Stimulated activated CD8-positive, alpha-beta memory T cell treated with anti-CD3 and anti-CD28 coated beads, Interleukin-12 subunit alpha, Interleukin-12 subunit beta, amount 100 ng/mL, for 1 hour (primary cell): ENCODE measurements around the gene SCRN2.

Source experiments
- DNase-seq: peaks from one replicate; pipeline ENCODE4 v3.0.0-alpha.2; 2020; ENCODE audit warnings: low read depth

Gene SCRN2

GRCh38 chr17:47840742-47841487 lies at the start of gene SCRN2:
TSS of gene SCRN2 (minus strand) at chr17:47841273. CDS start at chr17:47840843, 430 bp downstream.
- peak; percentile 76 for DNase-seq

- peak; percentile 90 for DNase-seq
Observed at GRCh38 chr17:47889734-47890529, 48.9 kb upstream of the SCRN2 start.

DNA sequence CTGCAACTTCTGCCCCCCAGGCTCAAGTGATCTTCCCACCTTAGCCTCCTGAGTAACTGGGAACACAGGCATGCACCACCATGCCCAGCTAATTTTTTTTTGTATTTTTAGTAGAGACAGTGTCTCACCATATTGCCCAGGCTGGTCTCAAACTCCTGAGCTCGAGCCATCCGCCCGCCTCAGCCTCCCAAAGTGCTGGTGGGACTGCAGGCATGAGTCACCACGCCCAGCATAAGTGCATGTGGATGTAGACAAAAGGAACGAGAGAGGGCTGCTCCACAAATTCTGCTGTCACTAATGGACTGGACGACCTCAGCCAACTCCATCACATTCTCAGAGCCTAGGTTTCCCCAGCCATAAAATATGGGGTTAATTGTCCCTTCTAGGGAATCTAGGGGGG lies 47.2 kb upstream of the SCRN2 start:
- no peak for DNase-seq

DNA sequence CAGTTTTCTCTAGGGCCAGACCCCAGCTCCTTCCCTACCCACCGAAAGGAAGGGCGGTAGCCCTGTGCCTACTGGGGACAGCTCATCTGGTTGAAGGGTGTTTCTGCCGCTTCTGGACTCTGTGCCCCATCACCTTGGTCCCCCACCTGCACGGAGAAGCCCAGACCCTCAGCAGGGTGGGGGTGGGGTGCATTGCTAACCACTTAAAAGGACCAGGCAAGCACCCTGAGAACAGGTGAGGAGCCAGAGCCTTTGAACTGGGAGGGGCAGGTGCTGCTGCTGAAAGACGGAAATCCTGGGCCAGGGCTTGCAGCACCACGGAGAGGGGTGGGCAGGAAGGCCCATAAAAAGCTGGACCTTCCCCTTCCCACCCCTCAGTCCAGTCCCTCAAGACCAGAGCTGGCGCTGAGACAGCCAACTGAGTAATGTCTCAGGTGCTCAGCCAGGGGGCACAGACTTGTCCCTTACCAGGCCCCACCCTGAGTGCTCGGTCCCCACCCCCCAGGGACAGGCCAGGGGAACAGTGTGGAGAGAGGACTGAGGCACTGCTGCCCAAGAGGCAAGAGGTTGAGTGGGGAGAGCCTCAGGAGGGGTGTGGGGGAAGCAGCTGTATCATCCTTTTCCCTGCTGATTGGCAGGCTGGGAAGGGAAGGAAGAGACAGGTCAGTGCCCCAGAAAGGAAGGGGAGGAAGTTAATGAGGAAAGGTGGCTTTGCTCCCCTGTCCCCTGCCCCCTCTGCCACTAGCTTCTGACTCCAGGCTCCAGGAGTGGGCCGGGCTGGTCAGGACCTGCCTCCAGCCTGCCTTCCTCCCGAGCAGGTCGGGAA lies 44.0 kb upstream of the SCRN2 start:
- no peak for DNase-seq

DNA sequence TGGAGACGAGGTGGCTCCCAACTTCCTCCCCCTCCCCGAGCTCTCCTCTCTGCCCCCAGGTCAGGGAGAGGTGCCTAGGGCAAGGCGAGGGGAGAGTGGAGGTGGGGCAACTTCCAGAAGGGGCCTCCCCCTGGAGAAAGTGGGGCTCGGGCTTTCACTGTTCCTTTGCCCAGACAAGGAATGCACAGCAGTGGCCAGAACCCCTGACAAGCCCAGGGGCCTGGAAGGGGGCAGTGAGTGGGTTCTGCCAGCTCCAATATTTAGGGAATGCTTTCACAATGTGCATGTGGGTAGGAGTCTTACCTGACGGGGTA lies 43.3 kb upstream of the SCRN2 start:
- no peak for DNase-seq

DNA sequence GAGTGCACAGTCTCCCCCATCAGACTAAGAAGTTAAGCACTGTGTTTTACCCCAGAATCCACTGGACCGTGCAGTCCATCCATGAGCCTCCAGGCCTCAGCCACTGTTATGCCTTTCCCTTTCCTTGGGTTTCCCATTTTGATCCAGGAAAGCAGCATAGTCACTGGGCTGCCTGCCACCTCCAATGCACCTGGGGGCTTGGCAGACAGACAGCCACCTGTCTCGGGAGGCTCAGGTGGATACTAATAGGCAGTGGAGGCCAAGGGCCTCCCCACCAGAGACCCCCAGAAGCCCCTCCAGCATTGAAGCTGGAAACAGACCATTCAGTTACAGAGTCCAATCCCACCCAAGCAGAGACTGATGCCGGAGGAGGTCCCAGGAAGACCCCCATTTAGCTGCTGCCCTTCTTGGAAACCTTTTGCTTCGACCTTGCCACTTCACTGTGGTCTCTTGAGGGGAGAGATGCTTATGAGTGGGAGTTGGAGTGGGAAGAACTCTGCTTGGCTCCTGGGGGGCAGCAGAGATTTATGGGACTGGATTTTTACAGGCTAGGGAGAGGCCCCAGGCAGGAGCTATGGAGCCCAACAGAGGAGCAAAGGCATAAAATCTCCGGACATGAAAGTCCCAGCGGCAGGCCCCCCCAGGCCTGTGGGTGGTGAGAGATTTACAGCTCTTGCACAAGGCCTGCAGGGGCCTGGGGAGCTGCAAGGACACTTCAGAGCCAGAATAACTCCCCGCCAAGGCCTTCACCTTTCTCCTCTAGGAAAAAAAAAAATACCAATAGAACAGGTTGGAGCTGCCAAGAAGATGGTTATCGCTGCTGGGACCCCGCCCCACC lies 42.7 kb upstream of the SCRN2 start:
- no peak for DNase-seq

DNA sequence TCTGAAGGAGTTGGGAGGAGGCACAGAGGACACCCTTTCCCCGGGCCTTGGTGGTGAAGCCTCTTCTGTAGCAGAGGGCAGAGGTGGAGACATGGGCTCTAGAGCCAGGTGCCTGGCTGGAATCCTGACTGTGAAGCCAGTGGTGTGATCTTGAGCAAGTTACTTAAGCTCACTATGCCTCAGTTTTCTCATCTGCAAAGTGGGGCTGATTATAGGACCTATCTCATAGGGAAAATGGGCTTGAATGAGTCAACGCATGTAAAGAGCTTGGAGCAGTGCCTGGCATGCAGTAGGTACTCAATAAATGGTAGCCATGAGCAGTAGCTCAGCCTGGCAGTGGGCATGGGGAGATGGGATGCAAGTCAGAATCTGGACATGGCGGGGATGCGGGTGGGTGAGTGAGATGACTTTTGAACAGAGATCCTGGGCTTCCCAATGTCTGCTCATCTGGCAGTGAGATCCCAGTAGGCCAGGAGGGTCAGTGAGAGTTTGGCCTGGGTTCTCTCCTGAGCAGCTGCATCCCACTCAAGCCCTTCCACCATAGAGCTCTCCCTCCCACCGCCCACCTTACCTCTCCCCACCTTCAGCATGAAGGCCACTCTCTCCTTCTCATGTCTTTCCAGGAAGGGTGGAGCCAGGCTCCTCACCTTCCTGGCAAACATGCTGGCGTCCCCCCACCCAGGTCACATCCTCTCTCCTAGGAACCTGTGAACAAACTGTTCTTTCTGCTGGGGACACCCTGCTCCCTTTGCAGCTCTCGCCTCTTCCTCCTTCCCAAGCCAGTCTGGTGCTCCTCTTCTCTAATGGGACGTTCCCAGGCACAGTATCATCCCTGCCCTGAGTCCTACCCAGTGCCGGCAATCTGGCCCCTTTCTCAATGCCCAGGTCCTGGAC lies 41.9 kb upstream of the SCRN2 start:
- DNase-seq: no peak

DNA sequence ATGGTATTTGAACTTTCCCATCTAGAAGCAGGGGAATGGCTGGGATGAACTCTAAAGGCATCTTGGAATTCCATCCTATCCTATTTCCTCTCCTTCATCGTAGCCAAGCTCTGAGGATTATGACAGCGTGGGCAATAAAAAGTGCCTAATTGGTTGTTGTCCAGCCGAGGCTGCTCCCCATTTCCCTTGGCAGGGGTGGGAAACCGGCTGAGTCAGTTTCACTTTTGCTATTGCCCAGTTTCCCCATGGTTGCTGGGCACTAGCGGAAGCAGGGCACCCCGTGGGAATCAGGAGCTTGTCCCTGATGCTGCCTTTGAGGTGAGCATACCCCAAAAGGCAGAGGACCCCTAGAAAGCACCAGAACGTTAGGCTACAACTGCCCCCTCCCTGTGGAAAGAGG lies 41.2 kb upstream of the SCRN2 start:
- no peak for DNase-seq

- DNase-seq: no peak
Observed at GRCh38 chr17:47879776-47880454, 38.8 kb upstream of the SCRN2 start.

GRCh38 chr17:47879028-47879585 lies 38.0 kb upstream of the SCRN2 start:
- no peak for DNase-seq

DNA sequence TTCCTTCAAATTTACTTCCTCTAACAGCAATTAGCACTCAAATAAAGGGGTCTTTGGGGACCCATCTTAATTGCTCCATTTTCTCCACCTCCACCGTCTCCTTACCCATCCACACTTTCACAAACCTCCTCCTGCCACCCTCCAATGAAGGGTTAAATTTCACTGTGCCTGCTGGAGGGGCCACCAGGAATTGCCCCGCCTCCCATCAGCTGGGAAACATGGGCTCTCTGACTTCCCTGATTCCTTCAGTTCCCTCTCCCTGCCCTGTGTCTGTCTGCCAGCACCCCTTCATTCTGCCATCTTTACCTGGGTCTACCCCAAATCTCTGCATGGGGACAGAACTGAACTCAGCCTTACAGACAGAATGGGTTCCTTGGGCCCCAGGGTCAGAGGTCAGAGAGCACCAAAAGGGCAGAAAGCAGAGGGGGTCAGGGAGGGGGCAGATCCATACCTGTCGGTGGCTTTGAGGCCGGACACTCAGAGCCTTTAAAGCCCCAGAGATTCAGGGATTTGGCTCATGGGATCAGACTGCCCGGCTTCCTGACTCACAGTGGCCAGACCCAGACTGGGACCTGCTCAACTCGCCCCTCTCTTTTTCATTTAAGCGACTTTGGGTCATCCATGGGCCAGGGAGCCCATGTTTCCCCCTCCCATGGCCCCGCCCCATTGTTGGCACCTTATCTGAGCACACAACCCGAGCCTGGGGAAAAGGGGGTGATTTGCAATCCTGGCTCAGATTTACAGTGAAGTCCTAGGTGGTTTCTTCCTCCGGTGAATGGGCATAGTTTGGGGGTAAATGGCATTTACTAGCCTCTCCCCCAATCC lies 37.3 kb upstream of the SCRN2 start:
- DNase-seq: no peak

GRCh38 chr17:47877368-47878034 lies 36.4 kb upstream of the SCRN2 start:
- no peak for DNase-seq

DNA sequence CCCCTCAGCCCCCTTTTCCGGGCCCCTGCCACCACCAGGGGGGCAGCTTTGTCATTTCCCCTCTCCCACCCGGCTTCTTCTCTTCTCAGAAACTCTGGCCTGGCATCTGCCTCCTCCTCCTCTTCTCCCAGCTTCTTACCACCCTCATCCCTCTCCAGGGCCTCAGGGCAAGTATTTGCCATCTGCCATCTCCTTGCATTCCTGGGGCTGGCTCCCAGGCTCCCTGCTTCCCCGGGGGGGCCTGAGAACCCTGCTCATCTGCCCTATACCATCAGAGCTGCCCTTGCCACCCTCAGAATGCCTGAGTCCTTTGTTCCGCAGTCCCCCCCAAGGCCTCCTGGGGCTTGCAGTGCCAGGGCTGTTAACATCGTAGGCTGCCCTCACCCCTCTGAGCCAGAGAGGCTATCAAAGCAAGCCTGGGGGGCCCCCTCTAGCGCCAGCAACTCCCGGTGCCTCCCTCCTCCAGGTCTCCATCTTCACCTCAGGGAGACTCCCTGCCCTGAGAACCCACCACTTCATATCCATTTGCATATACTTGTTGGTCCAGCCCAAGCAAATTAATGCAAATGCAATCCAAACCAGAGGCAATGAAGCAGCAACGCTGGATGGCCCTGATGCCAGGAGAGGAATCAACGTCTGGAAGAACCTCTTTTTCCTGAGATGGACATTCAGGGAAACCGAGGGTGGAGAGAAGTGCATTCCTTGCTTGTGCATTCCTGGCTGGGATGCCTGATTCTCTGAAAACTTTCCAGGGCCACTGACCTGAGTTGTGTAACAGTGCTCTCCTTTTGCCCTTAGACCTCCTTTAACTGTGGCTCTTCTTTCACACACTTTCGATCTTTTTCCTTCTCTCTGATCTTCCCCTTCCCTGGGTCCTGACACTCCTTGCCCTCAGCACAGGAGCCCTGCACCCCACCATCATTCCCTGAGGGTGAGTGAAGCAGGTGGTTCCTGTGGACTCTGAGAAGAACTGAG lies 34.2 kb upstream of the SCRN2 start:
- DNase-seq: no peak

DNA sequence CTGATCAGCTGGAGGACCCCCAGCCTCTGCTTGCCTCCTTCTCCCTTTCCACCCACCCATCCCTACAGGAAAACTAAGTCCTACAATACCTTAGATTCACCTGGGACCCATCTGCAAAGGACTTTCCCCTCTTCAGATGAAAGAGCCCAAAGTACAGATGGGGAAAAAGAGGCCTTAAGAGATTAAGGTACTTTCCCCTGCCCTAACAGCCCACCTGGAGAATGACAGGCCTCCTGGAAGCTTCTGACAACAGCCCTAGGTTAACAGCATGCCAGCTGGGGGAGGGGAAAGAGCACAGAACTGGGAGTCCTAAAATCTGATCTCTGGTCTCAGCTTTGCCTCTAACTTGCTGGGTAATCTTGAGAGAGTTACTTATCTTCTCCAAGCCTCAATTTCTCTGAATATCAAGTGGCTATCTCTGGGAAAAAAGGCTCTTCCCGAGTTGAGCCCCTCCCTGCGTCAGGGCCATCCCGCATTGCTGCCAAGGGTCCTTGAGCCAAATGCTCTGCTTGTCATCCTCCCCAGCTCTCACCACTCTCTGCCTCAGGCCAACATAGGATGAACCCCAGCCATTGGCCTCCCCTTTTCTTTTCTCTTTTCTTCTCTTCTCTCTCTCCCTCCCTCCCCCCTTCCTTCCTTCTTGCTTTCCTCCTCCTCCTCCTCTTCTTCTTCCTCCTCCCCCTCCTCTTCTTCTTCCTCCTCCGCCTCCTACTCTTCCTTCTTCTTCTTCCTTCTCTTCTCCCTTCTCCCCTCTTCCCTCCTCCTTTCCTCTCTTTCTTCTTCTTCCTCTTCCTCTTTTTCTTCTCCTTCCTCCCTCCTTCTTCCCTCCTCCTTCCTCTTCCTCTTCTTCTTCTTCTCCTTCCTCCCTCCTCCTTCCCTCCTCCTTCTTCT lies 32.4 kb upstream of the SCRN2 start:
- no peak for DNase-seq

DNA sequence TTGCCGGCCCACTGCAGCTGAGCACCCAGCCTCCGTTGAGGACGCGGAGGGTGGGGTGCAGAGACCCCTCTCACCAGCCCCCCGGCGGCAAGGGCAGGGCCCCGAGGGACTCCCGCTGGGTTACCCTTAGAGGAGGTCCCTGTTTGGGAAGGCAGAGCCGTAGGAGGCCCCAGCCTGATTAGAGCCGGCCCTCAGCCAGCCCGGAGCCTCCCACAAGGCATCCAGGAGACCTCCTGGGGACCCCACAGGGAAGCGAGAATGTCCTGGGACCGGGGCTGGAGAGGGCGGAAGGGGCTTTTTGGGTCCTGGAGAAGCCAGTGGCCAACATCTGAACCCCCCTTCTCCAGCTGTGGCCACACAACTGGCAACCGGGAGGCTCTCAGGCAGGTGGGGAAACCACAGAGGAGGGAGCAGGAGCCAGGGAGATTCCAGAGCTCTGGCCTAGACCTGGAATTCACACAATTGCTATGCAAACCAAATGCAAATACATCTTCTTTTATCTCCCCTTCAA lies 31.6 kb upstream of the SCRN2 start:
- no peak for DNase-seq
